ENCODE results near the gene TMED8.

Gene TMED8

DNA sequence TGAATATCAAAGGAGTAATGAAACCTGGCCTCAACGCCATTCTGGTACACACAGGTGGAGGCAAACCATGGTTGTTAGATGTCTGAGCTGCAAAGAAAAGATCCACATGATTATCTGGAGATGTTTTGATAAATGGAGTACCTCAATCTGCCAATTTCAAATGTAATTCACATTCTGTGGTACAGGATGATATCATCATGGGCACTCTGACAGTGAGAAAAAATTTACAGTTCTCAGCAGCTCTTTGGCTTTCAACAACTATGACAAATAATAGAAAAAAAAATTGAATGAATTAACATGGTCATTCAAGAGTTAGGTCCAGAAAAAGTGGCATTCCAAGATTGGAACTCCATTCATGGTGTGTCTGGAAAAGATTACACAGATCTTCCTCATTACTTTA, 17.3 kb downstream of the TMED8 start:
- no peak overlapping the region for H3K4me2 ChIP-seq (ENCODE audit: insufficient read depth, low read length)
- H4K20me1 ChIP-seq (ENCODE audit: insufficient read depth, low read length): peaks cover 5% of the 10 kb centered on the region; the same call in 1 of the 2 replicates
- no peaks in the 10 kb centered on the region for H3K27me3 ChIP-seq (ENCODE audit: insufficient read depth, low read length, poor library complexity)
- no peaks in the 10 kb centered on the region for H3K36me3 ChIP-seq (ENCODE audit: insufficient read depth, low read length)
- DNase-seq (no peak), ATAC-seq (ENCODE audit: insufficient read depth, low read depth) (no peak)
- no peak overlapping the region for H3K9ac ChIP-seq (ENCODE audit: low read depth, low read length)
- H2AFZ ChIP-seq (ENCODE audit: low read depth, low read length): no peak overlapping the region
- TF ChIP-seq, protein P1, sequence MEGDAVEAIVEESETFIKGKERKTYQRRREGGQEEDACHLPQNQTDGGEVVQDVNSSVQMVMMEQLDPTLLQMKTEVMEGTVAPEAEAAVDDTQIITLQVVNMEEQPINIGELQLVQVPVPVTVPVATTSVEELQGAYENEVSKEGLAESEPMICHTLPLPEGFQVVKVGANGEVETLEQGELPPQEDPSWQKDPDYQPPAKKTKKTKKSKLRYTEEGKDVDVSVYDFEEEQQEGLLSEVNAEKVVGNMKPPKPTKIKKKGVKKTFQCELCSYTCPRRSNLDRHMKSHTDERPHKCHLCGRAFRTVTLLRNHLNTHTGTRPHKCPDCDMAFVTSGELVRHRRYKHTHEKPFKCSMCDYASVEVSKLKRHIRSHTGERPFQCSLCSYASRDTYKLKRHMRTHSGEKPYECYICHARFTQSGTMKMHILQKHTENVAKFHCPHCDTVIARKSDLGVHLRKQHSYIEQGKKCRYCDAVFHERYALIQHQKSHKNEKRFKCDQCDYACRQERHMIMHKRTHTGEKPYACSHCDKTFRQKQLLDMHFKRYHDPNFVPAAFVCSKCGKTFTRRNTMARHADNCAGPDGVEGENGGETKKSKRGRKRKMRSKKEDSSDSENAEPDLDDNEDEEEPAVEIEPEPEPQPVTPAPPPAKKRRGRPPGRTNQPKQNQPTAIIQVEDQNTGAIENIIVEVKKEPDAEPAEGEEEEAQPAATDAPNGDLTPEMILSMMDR (IDR thresholded peaks at IDR 0.05; ENCODE audit: borderline replicate concordance, extremely low read depth, low read length, poor library complexity, severe bottlenecking): no peak
- no peak for TF ChIP-seq EZH2 (IDR thresholded peaks at IDR 0.05; ENCODE audit: borderline replicate concordance, low read depth, low read length, severe bottlenecking)
- no peak overlapping the region for H3K4me3 ChIP-seq (ENCODE audit: low read depth in 1 of 2, low read length in 2 of 2)
- H3K27ac ChIP-seq (ENCODE audit: low read length): no peak overlapping the region
- peaks cover 50% of the 10 kb centered on the region for H3K79me2 ChIP-seq (ENCODE audit: insufficient read depth, low read length)
- H3K9me3 ChIP-seq (ENCODE audit: insufficient read depth, low read length, severe bottlenecking): no peaks in the 10 kb centered on the region
- H3K4me1 ChIP-seq (ENCODE audit: insufficient read depth, low read length): no peaks in the 10 kb centered on the region

GRCh38 chr14:77356899-77357298, 20.0 kb downstream of the TMED8 start:
- Histone ChIP-seq H3K9ac (ENCODE audit: low read depth, low read length) (no peak overlapping the region), H3K4me2 (ENCODE audit: insufficient read depth, low read length) (no peak overlapping the region), H3K36me3 (ENCODE audit: insufficient read depth, low read length) (no peaks in the 10 kb centered on the region), H2AFZ (ENCODE audit: low read depth, low read length) (no peak overlapping the region), H3K9me3 (ENCODE audit: insufficient read depth, low read length, severe bottlenecking) (no peaks in the 10 kb centered on the region), H3K79me2 (ENCODE audit: insufficient read depth, low read length) (peaks cover 36% of the 10 kb centered on the region), H3K27me3 (ENCODE audit: insufficient read depth, low read length, poor library complexity) (no peaks in the 10 kb centered on the region), H3K4me3 (ENCODE audit: low read depth in 1 of 2, low read length in 2 of 2) (no peak overlapping the region), H3K27ac (ENCODE audit: low read length) (no peak overlapping the region), H4K20me1 (ENCODE audit: insufficient read depth, low read length) (no peaks in the 10 kb centered on the region), H3K4me1 (ENCODE audit: insufficient read depth, low read length) (no peaks in the 10 kb centered on the region)
- TF ChIP-seq, protein P1 (IDR thresholded peaks at IDR 0.05; ENCODE audit: borderline replicate concordance, extremely low read depth, low read length, poor library complexity, severe bottlenecking): no peak
- ATAC-seq (ENCODE audit: insufficient read depth, low read depth): no peak
- no peak for DNase-seq

DNA sequence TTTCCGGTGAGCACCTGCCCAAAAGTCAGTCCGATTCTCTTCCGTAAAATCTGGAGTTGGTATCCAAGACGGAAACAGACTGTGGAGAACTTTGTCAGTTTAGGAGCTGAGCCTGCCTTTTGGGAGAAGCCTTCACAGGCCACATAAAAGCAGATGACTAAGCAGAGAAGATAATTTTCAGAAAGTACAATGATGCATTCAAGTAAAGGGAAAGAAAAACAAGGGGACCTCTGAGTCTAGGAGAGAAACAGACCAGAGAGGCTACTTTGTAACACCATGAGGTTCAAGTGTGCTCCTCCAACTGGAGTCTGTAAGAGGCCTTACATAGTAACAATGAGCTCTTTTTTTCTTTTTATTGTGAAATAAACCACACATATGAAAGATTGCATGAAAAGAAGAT, 21.1 kb downstream of the TMED8 start:
- Histone ChIP-seq H3K9ac (ENCODE audit: low read depth, low read length) (no peak overlapping the region), H3K9me3 (ENCODE audit: insufficient read depth, low read length, severe bottlenecking) (no peaks in the 10 kb centered on the region), H4K20me1 (ENCODE audit: insufficient read depth, low read length) (no peaks in the 10 kb centered on the region), H3K4me3 (ENCODE audit: low read depth in 1 of 2, low read length in 2 of 2) (no peak overlapping the region), H3K4me1 (ENCODE audit: insufficient read depth, low read length) (no peaks in the 10 kb centered on the region), H3K4me2 (ENCODE audit: insufficient read depth, low read length) (no peak overlapping the region), H3K79me2 (ENCODE audit: insufficient read depth, low read length) (peaks cover 30% of the 10 kb centered on the region), H3K27ac (ENCODE audit: low read length) (no peak overlapping the region), H2AFZ (ENCODE audit: low read depth, low read length) (no peak overlapping the region), H3K36me3 (ENCODE audit: insufficient read depth, low read length) (peaks cover 2% of the 10 kb centered on the region; the same call in 1 of the 2 replicates), H3K27me3 (ENCODE audit: insufficient read depth, low read length, poor library complexity) (no peaks in the 10 kb centered on the region)
- ATAC-seq (ENCODE audit: insufficient read depth, low read depth): no peak
- DNase-seq: no peak
- TF ChIP-seq, protein P1 (IDR thresholded peaks at IDR 0.05; ENCODE audit: borderline replicate concordance, extremely low read depth, low read length, poor library complexity, severe bottlenecking): no peak
- TF ChIP-seq EZH2 (IDR thresholded peaks at IDR 0.05; ENCODE audit: borderline replicate concordance, low read depth, low read length, severe bottlenecking): no peak

Data from DND-41 (cell line).